ENCODE measurements around the gene CCNA2. TPM values are rescaled to one million over a fixed set of nuclear protein-coding genes. Genes with fewer than 3 reads are reported as not detected.

CCNA2 gene
- total RNA-seq, 4 donors from 2014 or later, result 1.0 to 1.5 (median 1.3) TPM

DNA sequence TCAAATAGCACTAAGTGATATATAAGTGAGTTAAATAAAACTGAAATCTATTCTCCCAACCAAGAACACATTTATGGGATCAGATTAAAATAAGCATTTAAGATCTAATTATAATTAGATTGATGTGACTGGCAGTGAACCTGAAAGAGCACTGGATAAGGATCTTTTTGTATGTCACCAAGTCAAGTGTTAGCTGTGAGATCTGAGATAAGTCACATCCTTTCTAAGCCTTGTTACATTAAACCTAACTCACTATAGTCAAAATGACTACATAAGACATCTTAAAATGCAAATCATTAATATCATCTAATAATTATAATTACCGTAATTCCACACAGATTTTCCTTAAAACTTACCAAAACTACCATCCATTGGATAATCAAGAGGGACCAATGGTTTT, 1.6 kb downstream of the CCNA2 start:
- intact Hi-C loops (cut with DNase I), result no loop called here
- WGBS, 2 donors, result 79 to 90% methylated on average over 1 of the region's 1 CpG

DNA sequence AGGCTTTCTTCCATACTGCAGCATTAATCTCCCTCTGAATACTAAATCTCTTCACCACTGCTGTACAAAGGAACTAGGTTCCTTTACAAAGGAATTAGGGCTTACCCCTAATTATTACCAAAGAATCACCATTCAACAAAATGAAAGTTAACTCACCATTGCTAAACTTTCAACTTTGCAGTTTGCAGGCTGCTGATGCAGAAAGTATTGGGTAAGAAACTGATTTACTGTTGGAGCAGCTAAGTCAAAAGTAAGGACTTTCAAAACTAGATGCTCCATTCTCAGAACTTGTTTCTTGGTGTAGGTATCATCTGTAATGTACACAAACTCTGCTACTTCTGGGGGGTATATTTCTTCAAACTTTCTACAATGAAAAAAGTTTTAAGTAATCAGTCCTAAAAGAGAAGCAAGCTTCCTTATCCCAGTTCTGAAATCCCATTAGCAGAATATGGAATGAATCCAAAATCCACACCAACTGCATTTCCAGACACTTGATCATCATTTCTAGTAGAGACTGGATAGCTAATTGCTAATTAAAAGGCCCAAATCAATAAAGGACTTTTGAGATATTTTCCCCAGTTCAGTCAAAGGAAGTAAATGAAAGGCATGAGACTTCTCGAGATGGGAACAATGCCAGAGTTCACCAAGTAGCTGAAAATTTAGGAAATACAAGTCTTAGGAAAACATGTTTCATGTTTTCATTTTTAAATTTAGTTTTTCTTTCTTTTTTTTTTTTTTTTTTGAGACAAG, 4.3 kb downstream of the CCNA2 start:
- Histone ChIP-seq H3K36me3 (peaks cover 6 to 29% of the 10 kb centered on the region in 2 donors), H3K27ac (no peak overlapping the region), H3K27me3 (no peaks in the 10 kb centered on the region), H3K4me3 (replicated peaks in 1 of 3) (no peak overlapping the region), H3K9me3 (no peaks in the 10 kb centered on the region), H3K4me1 (peaks cover 7 to 8% of the 10 kb centered on the region in 2 donors)
- TF ChIP-seq, protein P1, sequence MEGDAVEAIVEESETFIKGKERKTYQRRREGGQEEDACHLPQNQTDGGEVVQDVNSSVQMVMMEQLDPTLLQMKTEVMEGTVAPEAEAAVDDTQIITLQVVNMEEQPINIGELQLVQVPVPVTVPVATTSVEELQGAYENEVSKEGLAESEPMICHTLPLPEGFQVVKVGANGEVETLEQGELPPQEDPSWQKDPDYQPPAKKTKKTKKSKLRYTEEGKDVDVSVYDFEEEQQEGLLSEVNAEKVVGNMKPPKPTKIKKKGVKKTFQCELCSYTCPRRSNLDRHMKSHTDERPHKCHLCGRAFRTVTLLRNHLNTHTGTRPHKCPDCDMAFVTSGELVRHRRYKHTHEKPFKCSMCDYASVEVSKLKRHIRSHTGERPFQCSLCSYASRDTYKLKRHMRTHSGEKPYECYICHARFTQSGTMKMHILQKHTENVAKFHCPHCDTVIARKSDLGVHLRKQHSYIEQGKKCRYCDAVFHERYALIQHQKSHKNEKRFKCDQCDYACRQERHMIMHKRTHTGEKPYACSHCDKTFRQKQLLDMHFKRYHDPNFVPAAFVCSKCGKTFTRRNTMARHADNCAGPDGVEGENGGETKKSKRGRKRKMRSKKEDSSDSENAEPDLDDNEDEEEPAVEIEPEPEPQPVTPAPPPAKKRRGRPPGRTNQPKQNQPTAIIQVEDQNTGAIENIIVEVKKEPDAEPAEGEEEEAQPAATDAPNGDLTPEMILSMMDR (IDR thresholded peaks at IDR 0.05), result no peak
- 89 to 91% methylated on average over 1 of the region's 1 CpG for WGBS, 2 donors
- DNase-seq, result no peak
- intact Hi-C loops (cut with DNase I), result no loop called here

More for the DNA sequence above, 1.6 kb downstream of the CCNA2 start:
- TF ChIP-seq, protein P1 (IDR thresholded peaks at IDR 0.05), result no peak
- no peak for TF ChIP-seq POLR2A (IDR thresholded peaks at IDR 0.05)
- Histone ChIP-seq H3K27ac (no peak overlapping the region), H3K27me3 (no peaks in the 10 kb centered on the region), H3K36me3 (peaks cover 0 to 7% of the 10 kb centered on the region in 2 donors), H3K4me1 (peaks cover 7 to 8% of the 10 kb centered on the region in 2 donors), H3K4me3 (replicated peaks in 1 of 3) (no peak overlapping the region), H3K9me3 (no peaks in the 10 kb centered on the region)
- DNase-seq, result no peak

DNA sequence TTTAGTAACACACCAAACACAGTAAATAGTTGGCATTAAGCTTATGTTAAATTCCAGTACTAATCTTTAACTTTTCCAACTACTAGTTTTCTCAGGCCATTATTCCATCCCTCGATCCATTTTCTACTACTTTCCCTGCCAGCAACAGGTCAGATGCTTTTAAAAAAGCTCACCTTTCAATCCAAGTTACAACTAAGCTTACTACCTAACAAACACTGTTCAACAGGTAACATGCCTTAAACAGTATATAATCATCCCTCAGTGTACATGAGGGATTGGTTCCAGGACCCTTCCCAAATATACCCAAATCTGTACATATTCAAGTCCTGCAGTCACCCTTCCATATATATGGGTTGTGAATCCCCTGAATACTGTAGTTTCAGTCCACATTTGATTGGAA, 5.5 kb downstream of the CCNA2 start:
- DNase-seq, result no peak
- Histone ChIP-seq H3K27ac (no peak overlapping the region), H3K4me1 (peaks cover 3 to 4% of the 10 kb centered on the region in 2 donors), H3K9me3 (no peaks in the 10 kb centered on the region), H3K4me3 (replicated peaks in 1 of 3) (no peak overlapping the region), H3K27me3 (no peaks in the 10 kb centered on the region), H3K36me3 (peaks cover 12 to 39% of the 10 kb centered on the region in 2 donors)
- intact Hi-C loops (cut with DNase I), result no loop called here
- TF ChIP-seq, protein P1 (IDR thresholded peaks at IDR 0.05), result no peak
- TF ChIP-seq POLR2A (IDR thresholded peaks at IDR 0.05), result no peak
- 31 to 98% methylated on average over 1 of the region's 1 CpG for WGBS, 2 donors

DNA sequence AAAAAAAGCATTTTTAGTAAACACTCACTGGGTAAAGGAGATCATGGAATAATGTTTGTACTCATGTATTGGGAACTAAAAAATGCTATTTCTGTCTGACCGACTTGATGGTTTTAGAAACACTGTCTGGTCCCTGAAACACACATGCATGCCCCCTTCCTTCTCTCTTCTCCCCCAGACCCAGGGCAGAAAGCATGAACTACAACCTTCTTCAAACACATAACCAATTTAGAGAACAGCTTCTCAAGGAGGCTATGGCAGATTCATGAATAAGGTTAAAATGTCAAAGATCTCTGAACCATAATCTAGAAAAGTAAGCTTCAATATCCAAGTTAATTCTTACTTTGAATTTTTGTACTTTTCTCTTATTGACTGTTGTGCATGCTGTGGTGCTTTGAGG, 6.0 kb downstream of the CCNA2 start:
- intact Hi-C loops (cut with DNase I), result no loop called here
- Histone ChIP-seq H3K4me1 (no peaks in the 10 kb centered on the region), H3K9me3 (no peaks in the 10 kb centered on the region), H3K36me3 (peaks cover 15 to 44% of the 10 kb centered on the region in 2 donors), H3K27me3 (no peaks in the 10 kb centered on the region), H3K27ac (no peak overlapping the region), H3K4me3 (replicated peaks in 1 of 3) (no peak overlapping the region)
- DNase-seq, result no peak
- 75 to 79% methylated on average over 1 of the region's 1 CpG for WGBS, 2 donors
- no peak for TF ChIP-seq POLR2A (IDR thresholded peaks at IDR 0.05)
- TF ChIP-seq, protein P1 (IDR thresholded peaks at IDR 0.05), result no peak

DNA sequence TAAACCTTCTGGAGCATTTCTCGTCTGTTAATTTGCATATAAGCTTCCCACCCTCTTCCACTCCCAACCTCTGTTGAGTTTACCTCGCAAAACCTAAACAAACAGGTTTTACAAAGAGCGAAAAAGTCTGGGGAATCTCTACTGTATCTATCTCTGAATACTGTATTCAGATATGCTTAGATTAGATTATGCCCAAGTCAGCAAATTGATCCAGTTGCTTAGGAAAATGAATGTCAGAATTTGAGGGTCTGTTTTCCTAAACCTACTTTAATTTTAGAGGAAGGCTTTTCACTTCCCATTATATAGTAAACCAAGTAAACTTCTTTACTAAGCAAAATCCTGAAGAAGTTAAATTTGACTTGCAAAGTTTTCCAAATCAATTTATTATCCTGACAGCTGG, 6.7 kb downstream of the CCNA2 start:
- intact Hi-C loops (cut with DNase I), result no loop called here
- TF ChIP-seq, protein P1 (IDR thresholded peaks at IDR 0.05), result no peak
- TF ChIP-seq POLR2A (IDR thresholded peaks at IDR 0.05), result no peak

More for the DNA sequence above, 6.7 kb downstream of the CCNA2 start:
- no peak overlapping the region for H3K4me3 ChIP-seq (replicated peaks in 1 of 3)
- no peaks in the 10 kb centered on the region for H3K9me3 ChIP-seq
- peaks cover 15 to 49% of the 10 kb centered on the region in 2 donors for H3K36me3 ChIP-seq
- no peak for DNase-seq
- 91 to 93% methylated on average over 3 of the region's 3 CpGs for WGBS, 2 donors
- H3K4me1 ChIP-seq, result no peaks in the 10 kb centered on the region
- no peak overlapping the region for H3K27ac ChIP-seq
- no peaks in the 10 kb centered on the region for H3K27me3 ChIP-seq
